DMS53 treated with DMSO at 0.1 percent for 48 hours (cell line): Measurements from ENCODE around the gene NEUROG1.

Experiments
- DNase-seq: peaks from one replicate; lab custom pipeline; 2025; ENCODE audit not compliant: unreplicated experiment; lab: John Stamatoyannopoulos, UW

The NEUROG1 gene

GRCh38 chr5:135535820-135536801 lies at the start of gene NEUROG1:
TSS of gene NEUROG1 (minus strand) at chr5:135535964. CDS start at chr5:135535690, 274 bp downstream.
- no peak for DNase-seq

- DNase-seq = no peak
Observed at GRCh38 chr5:135584918-135585317, 49.2 kb upstream of the NEUROG1 start.

GRCh38 chr5:135584276-135584675 lies 48.5 kb upstream of the NEUROG1 start:
- DNase-seq = no peak

- DNase-seq = no peak
Observed at GRCh38 chr5:135582099-135582781, 46.5 kb upstream of the NEUROG1 start.

GRCh38 chr5:135578685-135579341 lies 43.0 kb upstream of the NEUROG1 start, which contains the start of gene CXCL14:
TSS of gene CXCL14 (minus strand) at chr5:135578991. CDS start at chr5:135578778, 213 bp downstream.
- no peak for DNase-seq

GRCh38 chr5:135578305-135578684 lies 42.5 kb upstream of the NEUROG1 start:
- DNase-seq = no peak

- DNase-seq = no peak
Observed at GRCh38 chr5:135577421-135577820, 41.7 kb upstream of the NEUROG1 start.

- DNase-seq = no peak
Observed at GRCh38 chr5:135576075-135576599, 40.4 kb upstream of the NEUROG1 start.

GRCh38 chr5:135574493-135574892 lies 38.7 kb upstream of the NEUROG1 start:
- DNase-seq = no peak

GRCh38 chr5:135571902-135572301 lies 36.1 kb upstream of the NEUROG1 start:
- no peak for DNase-seq

GRCh38 chr5:135571066-135571609 lies 35.4 kb upstream of the NEUROG1 start:
- DNase-seq = no peak

- no peak for DNase-seq
Observed at GRCh38 chr5:135570453-135570764, 34.6 kb upstream of the NEUROG1 start.

- peak; percentile 77 for DNase-seq
Observed at GRCh38 chr5:135569755-135570452, 34.1 kb upstream of the NEUROG1 start.

- DNase-seq = no peak
Observed at GRCh38 chr5:135568923-135569360, 33.2 kb upstream of the NEUROG1 start.

GRCh38 chr5:135568246-135568645 lies 32.5 kb upstream of the NEUROG1 start:
- DNase-seq = no peak

GRCh38 chr5:135567661-135568060 lies 31.9 kb upstream of the NEUROG1 start:
- no peak for DNase-seq

GRCh38 chr5:135566422-135567400 lies 30.9 kb upstream of the NEUROG1 start:
- DNase-seq = no peak

- DNase-seq = peak; percentile 40
Observed at GRCh38 chr5:135565725-135566421, 30.1 kb upstream of the NEUROG1 start.

- DNase-seq = no peak
Observed at GRCh38 chr5:135565266-135565665, 29.5 kb upstream of the NEUROG1 start.
